Upper lobe of left lung (tissue), 6 donors: ENCODE results near the gene NSD1. TPM values are rescaled to one million over a fixed set of nuclear protein-coding genes. Genes with fewer than 3 reads are reported as not detected.
A peak's percentile ranks its signal among the peaks of the same experiment; 100 is the strongest.

ENCODE experiments used
- ATAC-seq, 2 donors: fragments of 200-7000 bp; cut with Tn5 transposase; one replicate each; pipeline ENCODE4 v1.9.1; 2022; ENCODE audit warnings: mild to moderate bottlenecking in 2 of 2, moderate library complexity in 2 of 2; ENCODE audit not compliant: low FRiP score in 2 of 2
- DNase-seq, 2 donors: peaks; one replicate each; pipeline ENCODE4 v3.0.0-alpha.2; 2019 to 2020
- H3K27ac ChIP-seq, 4 donors: fragments of 200-600 bp; sonication (generic); one replicate each; pipeline ENCODE4 v1.5.1; 2016 to 2019
- H3K27me3 ChIP-seq, 4 donors: fragments of 200-600 bp; sonication (generic); one replicate each; pipeline ENCODE4 v1.5.1; 2017 to 2019
- H3K36me3 ChIP-seq, 4 donors: fragments of 200-600 bp; sonication (generic); one replicate each; pipeline ENCODE4 v1.5.1; 2016 to 2019
- H3K4me1 ChIP-seq, 4 donors: fragments of 200-600 bp; sonication (generic); one replicate each; pipeline ENCODE4 v1.5.1; 2018 to 2019
- H3K4me3 ChIP-seq, 4 donors: fragments of 200-600 bp; sonication (generic); one replicate each; pipeline ENCODE4 v1.5.1; 2017 to 2019; ENCODE audit warnings: mild to moderate bottlenecking in 2 of 4, moderate library complexity in 1 of 4
- H3K9me3 ChIP-seq, 4 donors: fragments of 200-600 bp; sonication (generic); one replicate each; pipeline ENCODE4 v1.5.1; 2018 to 2019
- CTCF ChIP-seq, 6 experiments: fragments of 450-650 bp in 4 of 6; fragments of 200-600 bp in 2 of 6; sonication (generic) in 2 of 6; IDR thresholded peaks; one replicate each; pipeline ENCODE4 v1.5.1; 2016 to 2019; ENCODE audit warnings: antibody characterized with exemption in 6 of 6
- EP300 ChIP-seq, 4 donors: sonication (generic); formaldehyde crosslinking; IDR thresholded peaks; one replicate each; pipeline ENCODE4 v1.5.1; 2017; ENCODE audit warnings: antibody characterized with exemption in 4 of 4, control low read depth in 2 of 4
- POLR2A ChIP-seq, 4 donors: fragments of 450-650 bp; IDR thresholded peaks; one replicate each; pipeline ENCODE4 v1.5.1; 2016 to 2017; ENCODE audit warnings: antibody characterized with exemption in 4 of 4, mild to moderate bottlenecking in 2 of 4
- POLR2AphosphoS5 ChIP-seq, 2 donors: sonication (generic); formaldehyde crosslinking; IDR thresholded peaks; one replicate each; pipeline ENCODE4 v1.5.1; 2017; ENCODE audit warnings: antibody characterized with exemption in 2 of 2
- WGBS, 2 donors: methylation state at CpG; one replicate each; pipeline ENCODE4 v1.1.5; 2017 to 2018; 5-methylcytosine and 5-hydroxymethylcytosine counted together
- total RNA-seq, 6 donors: library from RNA; depleted of rRNA in 4 of 6; stranded (reverse); fragments of >200 nt in 4 of 6; gene quantifications; one replicate each; pipeline versions ENCODE4 v1.1.0 to v1.2.1, GENCODE V29; 2016 to 2021
- donor health status: DM: no; HTN: no; CAD: no; lungs with moderate emphysema.
- donor health status: DM: no; HTN: yes; CAD: no; lungs with severe emphysema.

The NSD1 gene
- total RNA-seq, 6 donors from 2014 or later = 33.0 to 69.1 (median 55.7) TPM

- Histone ChIP-seq H3K27ac (peak overlapping the region; percentile 76 to 92 (median 90)), H3K4me3 (peak overlapping the region in 1 of 4 donors; percentile 3), H3K9me3 (no peaks in the 10 kb centered on the region), H3K27me3 (no peaks in the 10 kb centered on the region), H3K36me3 (peaks cover 0 to 32% (median 3%) of the 10 kb centered on the region in 4 donors), H3K4me1 (peaks cover 56 to 77% (median 70%) of the 10 kb centered on the region in 4 donors)
- WGBS, 2 donors = 25 to 42% methylated on average over 4 of the region's 4 CpGs
- DNase-seq = peak in 1 of 2 donors; percentile 78
- peak in 3 of 6 experiments; percentile 10 to 24 (median 21) for TF ChIP-seq CTCF (IDR thresholded peaks at IDR 0.05)
- no peak for TF ChIP-seq POLR2A (IDR thresholded peaks at IDR 0.05)
- TF ChIP-seq EP300 (IDR thresholded peaks at IDR 0.05) = no peak
- peak; percentile 39 to 78 for TF ChIP-seq POLR2AphosphoS5 (IDR thresholded peaks at IDR 0.05)
- peak; percentile 39 to 57 for ATAC-seq
Measured at GRCh38 chr5:177300236-177300880, 166.8 kb downstream of the NSD1 start.

- no peak for DNase-seq
- H3K4me1 ChIP-seq = peaks cover 59 to 80% (median 72%) of the 10 kb centered on the region in 4 donors
- H3K4me3 ChIP-seq = no peak overlapping the region
- peak overlapping the region; percentile 76 to 92 (median 90) for H3K27ac ChIP-seq
- no peak for ATAC-seq
- peaks cover 0 to 32% (median 5%) of the 10 kb centered on the region in 4 donors for H3K36me3 ChIP-seq
- H3K27me3 ChIP-seq = no peaks in the 10 kb centered on the region
- TF ChIP-seq EP300 (IDR thresholded peaks at IDR 0.05) = no peak
- no peak for TF ChIP-seq POLR2A (IDR thresholded peaks at IDR 0.05)
- no peak for TF ChIP-seq POLR2AphosphoS5 (IDR thresholded peaks at IDR 0.05)
- no peak for TF ChIP-seq CTCF (IDR thresholded peaks at IDR 0.05)
- H3K9me3 ChIP-seq = no peaks in the 10 kb centered on the region
- 74 to 86% methylated on average over 2 of the region's 2 CpGs for WGBS, 2 donors
Measured at GRCh38 chr5:177300951-177301350, 167.4 kb downstream of the NSD1 start.

- ATAC-seq (peak in 1 of 2 donors; percentile 38), DNase-seq (peak in 1 of 2 donors; percentile 85)
- Histone ChIP-seq H3K9me3 (no peaks in the 10 kb centered on the region), H3K27me3 (no peaks in the 10 kb centered on the region), H3K27ac (peak overlapping the region; percentile 76 to 92 (median 90)), H3K4me1 (peaks cover 55 to 78% (median 68%) of the 10 kb centered on the region in 4 donors), H3K4me3 (peak overlapping the region in 1 of 4 donors; percentile 96), H3K36me3 (peaks cover 0 to 39% (median 11%) of the 10 kb centered on the region in 4 donors)
- 53 to 58% methylated on average over 7 of the region's 7 CpGs for WGBS, 2 donors
- TF ChIP-seq POLR2A (IDR thresholded peaks at IDR 0.05) (no peak), POLR2AphosphoS5 (IDR thresholded peaks at IDR 0.05) (peak in 1 of 2 donors; percentile 35)
Measured at GRCh38 chr5:177301503-177302165, 168.1 kb downstream of the NSD1 start.

GRCh38 chr5:177302354-177303110 lies 169.0 kb downstream of the NSD1 start:
- Histone ChIP-seq H3K9me3 (no peaks in the 10 kb centered on the region), H3K27ac (peak overlapping the region; percentile 89 to 92 (median 92)), H3K4me3 (peak overlapping the region; percentile 93 to 99 (median 96)), H3K4me1 (peaks cover 53 to 79% (median 70%) of the 10 kb centered on the region in 4 donors), H3K27me3 (no peaks in the 10 kb centered on the region), H3K36me3 (peaks cover 0 to 46% (median 19%) of the 10 kb centered on the region in 4 donors)
- WGBS, 2 donors = 44 to 78% methylated on average over 10 to 20 of the region's 24 CpGs
- DNase-seq (no peak), ATAC-seq (no peak)
- TF ChIP-seq POLR2A (IDR thresholded peaks at IDR 0.05) (no peak), POLR2AphosphoS5 (IDR thresholded peaks at IDR 0.05) (no peak), CTCF (IDR thresholded peaks at IDR 0.05) (no peak), EP300 (IDR thresholded peaks at IDR 0.05) (no peak)
